Hepatocyte (in vitro differentiated cells): ENCODE results near the gene COL6A3.

Experiments
- EZH2phosphoT487 ChIP-seq: fragments of 200-600 bp; sonication (generic); IDR thresholded peaks from one replicate; pipeline ENCODE4 v1.6.1; 2018; ENCODE audit warnings: antibody characterized with exemption, mild to moderate bottlenecking, low read depth, moderate library complexity; ENCODE audit not compliant: unreplicated experiment, severe bottlenecking
- TF ChIP-seq, protein P1 (sequence below): fragments of 200-600 bp; sonication (generic); IDR thresholded peaks from 2 replicates; pipeline ENCODE4 v1.5.1; 2016; ENCODE audit warnings: antibody characterized with exemption, mild to moderate bottlenecking; ENCODE audit not compliant: poor library complexity

DNA sequence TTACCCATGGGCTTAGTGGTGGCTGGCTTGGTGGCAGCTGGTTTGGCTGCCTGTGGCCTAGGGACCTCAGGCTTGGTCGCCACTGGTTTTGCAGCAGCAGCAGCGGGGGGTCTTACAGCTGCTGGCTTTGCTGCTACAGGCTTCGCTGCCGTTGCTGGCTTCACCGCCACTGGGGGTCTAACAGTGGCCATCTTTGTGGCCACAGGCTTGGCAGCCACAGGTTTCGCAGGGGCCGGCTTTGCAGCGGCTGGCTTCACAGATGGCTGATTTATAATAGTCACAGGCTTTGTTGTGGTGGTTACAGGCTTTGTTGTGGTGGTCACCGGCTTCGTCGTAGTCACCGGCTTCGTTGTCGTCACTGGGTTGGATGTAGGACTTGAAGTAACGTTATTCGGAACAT, 77.8 kb downstream of the COL6A3 start:
- TF ChIP-seq EZH2phosphoT487, result no peak
- TF ChIP-seq, protein P1, sequence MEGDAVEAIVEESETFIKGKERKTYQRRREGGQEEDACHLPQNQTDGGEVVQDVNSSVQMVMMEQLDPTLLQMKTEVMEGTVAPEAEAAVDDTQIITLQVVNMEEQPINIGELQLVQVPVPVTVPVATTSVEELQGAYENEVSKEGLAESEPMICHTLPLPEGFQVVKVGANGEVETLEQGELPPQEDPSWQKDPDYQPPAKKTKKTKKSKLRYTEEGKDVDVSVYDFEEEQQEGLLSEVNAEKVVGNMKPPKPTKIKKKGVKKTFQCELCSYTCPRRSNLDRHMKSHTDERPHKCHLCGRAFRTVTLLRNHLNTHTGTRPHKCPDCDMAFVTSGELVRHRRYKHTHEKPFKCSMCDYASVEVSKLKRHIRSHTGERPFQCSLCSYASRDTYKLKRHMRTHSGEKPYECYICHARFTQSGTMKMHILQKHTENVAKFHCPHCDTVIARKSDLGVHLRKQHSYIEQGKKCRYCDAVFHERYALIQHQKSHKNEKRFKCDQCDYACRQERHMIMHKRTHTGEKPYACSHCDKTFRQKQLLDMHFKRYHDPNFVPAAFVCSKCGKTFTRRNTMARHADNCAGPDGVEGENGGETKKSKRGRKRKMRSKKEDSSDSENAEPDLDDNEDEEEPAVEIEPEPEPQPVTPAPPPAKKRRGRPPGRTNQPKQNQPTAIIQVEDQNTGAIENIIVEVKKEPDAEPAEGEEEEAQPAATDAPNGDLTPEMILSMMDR, result no peak
